GM11168 (cell line): ENCODE results near the gene BTBD2.
"Not testable (repeated sequence)": the region's sequence is repeated elsewhere in the genome, so short reads cannot be mapped to it uniquely, and the experiment has no call there.

Source experiments
- in situ Hi-C: fragments of 300-500 bp; cut with MboI; formaldehyde crosslinking; loops from one replicate; pipeline ENCODE4 v1.12.0; 2022; ENCODE audit warnings: low sequenced_read_pairs; ENCODE audit not compliant: unreplicated experiment

BTBD2 gene

DNA sequence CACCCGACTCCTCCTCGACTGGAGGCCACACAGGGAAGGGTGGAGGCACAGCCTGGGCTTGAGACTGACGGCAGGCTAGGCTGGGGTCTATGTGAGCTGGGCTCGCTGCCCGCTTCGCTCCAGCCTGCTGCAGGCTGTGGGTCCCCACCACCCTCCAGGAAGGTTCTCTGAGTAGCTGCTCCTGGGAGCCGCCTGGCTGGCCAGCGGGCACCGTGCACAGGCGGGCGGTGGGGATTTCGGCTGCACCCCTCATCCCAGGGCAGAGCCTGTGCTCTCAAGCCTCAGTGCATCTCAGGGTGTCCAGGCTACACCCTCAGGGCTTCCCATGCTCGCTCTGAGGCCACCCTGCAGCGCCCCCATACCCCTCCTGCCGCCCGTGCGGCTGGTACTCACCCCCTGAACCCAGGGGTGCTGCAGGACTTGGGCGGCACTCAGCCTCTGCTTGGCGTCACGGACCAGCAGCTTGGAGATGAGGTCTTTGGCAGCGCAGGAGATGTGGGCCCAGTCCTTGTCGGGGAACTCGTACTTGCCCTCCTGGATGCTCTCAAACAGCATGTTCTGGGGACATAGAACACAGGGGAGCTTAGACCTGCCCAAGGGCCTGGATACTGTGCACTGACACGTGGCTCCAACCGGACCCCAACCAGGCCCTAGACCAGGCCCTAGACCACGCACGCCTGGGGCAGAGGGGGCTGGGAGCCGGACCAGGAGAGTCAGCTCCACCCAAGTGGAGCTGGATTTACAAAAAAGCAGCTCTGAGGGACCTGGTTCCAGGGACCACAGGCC is 25.3 kb upstream of the BTBD2 start:
- in situ Hi-C loops = no loop called here

DNA sequence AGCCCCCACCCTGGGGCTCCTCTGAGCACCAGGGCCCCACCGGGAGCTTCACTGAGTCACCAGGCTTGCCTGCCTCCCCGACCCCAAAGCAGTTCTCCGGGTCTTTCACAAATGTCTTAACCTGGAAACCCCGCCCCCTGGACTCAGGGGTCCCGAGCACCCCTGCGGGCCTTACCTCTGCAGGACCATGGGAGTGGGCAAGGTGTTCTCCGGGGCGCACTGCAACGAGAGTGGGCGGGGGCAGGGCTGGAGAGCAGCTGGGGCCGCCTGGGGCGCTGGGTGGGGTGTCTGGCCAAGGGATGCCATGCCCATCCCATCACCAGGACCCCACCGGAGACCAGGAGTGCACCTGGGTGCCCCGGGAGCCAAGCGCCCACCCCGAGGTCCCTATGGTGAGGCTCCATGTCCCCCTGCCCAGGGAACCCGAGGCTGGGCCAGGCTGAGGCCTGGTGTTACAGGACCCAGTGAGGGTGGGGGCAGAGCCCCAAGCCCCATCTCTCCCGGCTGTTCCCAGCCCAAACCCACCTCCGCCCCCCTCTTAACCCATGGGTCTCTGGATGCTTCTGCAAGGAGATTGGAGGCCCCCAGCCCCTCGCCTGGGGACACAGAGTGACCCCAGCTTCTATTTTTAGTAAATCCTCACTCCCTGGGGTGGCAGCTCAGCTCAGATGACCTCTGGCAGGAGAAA is 24.6 kb upstream of the BTBD2 start:
- in situ Hi-C loops = no loop called here

DNA sequence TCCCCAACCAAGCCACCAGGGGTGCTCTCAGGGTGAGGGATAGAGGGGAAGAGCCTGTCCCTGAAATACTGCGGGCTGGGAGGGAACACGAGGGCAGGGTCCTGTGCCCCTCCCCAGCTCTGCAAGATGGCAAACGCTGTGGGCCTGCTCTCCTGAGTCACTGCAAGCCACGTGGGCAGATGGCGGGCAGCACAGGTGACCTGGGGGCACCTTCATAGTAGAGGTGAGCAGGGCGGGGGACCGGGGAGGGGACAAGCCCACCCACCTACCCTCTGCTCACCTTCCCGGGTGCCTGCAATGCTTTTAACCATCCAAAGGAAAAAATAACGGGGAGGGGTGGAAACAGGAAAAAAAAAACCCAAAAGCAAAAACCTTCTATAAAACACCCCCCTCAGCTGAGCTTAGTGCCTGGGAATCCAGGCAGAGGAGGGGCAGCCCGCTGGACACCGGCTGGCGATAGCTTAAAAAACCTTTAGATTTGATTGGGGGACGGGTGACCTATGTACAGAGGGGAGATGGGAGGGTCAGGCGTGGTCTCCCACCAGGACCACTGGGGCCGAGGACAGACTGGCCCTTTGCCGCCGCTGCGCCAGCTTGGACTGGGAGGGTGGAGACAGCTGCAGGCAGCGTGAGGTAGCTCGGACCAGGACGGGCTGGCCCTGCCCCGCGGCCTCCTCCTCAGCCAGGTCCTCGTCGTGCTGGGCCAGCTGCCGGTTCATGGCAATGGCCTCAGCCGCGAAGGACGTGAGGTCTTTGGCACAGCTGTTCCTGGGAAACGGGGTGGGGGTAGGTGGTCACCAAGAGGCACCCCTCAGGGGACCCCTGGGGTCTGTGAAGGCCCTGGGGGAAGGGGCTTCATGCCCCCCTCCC is 23.8 kb upstream of the BTBD2 start:
- in situ Hi-C loops = no loop called here

- in situ Hi-C loops = no loop called here
These were observed 23.0 kb upstream of the BTBD2 start for GRCh38 chr19:2038284-2039088.

DNA sequence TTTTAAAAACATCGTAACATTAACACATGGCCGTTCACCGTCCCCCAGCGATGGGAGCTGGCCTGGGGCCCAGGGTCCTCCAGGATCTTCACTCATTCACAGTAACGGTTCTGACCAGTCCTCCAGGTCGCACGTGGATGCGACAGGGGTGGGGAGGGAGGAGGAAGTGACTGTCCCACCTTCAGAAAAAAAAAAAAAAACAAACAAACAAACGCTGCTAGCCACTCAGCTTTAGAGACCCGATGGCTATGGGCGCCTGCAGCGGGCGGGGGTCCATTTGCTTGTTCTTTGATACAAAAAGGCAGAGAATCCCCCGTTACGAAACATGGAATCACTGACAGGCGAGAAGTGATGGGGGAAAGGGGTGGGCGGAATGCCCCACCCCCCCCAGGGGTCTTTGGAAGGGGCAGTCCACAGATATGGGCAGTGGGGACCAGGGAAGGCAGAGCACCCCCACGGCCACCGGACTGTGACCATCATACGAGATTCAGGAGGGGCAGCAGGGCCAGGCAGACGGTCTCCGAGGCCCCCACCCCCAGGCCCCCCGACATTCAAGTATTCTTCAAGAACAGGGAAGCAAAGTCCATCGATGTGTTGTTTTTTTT is 22.2 kb upstream of the BTBD2 start:
- in situ Hi-C loops = no loop called here

GRCh38 chr19:2036424-2036823 is 20.9 kb upstream of the BTBD2 start:
- in situ Hi-C loops = no loop called here

DNA sequence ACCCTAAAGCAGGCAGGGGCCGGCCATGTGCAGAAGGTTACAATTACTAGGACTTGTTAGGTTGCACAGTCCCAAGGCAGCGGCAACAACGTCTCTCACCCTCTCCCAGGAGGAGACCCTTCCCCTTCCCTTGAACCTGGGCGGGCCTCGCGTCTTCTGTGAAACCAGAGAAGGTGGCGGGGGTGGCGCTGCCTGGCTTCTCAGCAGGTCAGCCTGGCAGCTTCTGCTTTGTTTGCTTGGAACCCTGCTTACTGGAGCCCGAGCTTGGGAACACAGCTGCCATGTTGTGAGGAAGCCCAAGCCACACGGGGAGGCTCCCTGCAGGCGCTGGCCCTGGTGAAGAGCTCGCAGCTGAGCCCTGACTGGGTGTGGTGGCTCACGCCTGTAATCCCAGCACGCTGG is 20.1 kb upstream of the BTBD2 start:
- in situ Hi-C loops = no loop called here

- in situ Hi-C loops = no loop called here
These were observed 19.4 kb upstream of the BTBD2 start for GRCh38 chr19:2034729-2035589.

DNA sequence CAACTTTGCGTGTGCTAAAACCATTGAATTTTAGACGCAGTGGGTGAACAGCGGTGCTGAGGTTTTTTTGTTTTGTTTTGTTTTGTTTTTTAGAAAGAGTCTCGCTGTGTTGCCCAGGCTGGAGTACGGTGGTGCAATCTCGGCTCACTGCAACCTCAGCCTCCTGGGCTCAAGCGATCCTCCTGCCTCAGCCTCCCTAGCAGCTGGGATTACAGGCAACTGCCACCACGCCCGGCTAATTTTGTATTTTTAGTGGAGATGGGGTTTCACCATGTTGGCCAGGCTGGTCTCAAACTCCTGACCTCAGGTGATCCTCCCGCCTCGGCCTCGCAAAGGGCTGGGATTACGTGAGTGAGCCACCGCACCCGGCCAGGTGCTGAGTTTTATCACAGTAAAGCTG is 18.7 kb upstream of the BTBD2 start:
- in situ Hi-C loops = not testable (repeated sequence)

- in situ Hi-C loops = no loop called here
These were observed 18.3 kb upstream of the BTBD2 start for GRCh38 chr19:2033825-2034159.

- in situ Hi-C loops = no loop called here
These were observed 17.8 kb upstream of the BTBD2 start for GRCh38 chr19:2033115-2033824.

DNA sequence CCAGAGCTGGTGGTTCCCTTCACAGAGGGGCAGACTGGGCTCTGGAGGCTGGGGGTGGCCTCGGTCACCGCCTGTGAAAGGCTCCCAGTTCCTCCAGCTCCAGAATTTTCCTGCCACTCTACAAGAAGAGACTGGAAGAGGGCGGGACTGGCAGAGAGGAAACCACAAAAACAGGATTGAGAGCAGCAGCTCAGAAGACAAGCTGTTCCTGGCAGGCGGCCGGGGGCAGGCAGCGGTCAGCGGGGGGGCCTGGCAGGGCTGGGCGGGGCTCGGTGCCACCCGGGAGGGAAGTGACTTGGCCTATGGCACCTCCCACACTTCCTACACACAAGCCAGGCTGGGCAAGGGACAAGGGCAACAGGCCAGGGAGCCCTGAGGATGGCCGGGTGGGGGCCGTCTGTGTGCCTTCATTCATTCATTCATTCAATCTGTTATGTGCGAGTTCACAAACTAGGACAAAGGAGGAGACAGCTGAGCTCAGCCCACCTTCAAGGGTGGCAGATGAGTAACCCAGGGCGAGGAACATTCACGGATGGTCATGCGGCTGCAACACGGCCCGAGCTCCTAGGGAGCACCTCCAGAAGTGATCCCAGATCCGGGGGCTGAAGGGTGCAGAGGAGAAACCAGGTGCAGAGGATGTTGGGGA is 16.9 kb upstream of the BTBD2 start:
- in situ Hi-C loops = no loop called here

- in situ Hi-C loops = loop anchor here (5.0 kb wide), 1 partner anchor 55 kb away; no protein-coding TSS in a partner anchor
These were observed 11.8 kb upstream of the BTBD2 start for GRCh38 chr19:2027361-2027760.

DNA sequence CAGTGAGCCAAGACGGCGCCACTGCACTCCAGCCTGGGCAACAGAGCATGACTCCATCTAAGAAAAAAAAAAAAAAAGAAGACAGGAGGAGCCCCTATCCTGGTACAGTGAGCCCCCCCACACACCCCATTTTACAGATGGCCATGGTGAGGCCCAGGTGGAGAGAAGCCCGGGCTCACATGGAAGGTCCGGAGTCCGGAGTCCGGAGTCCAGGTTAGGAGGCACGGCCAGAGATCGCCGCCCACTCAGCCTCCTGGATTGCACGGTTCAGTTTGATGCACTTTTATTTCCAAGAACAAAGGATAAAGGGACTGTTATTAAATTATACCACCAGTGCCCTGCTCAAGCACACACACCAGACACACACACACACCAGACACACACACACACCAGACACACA is 11.3 kb upstream of the BTBD2 start:
- in situ Hi-C loops = loop anchor here (5.0 kb wide), 1 partner anchor 56 kb away; no protein-coding TSS in a partner anchor

DNA sequence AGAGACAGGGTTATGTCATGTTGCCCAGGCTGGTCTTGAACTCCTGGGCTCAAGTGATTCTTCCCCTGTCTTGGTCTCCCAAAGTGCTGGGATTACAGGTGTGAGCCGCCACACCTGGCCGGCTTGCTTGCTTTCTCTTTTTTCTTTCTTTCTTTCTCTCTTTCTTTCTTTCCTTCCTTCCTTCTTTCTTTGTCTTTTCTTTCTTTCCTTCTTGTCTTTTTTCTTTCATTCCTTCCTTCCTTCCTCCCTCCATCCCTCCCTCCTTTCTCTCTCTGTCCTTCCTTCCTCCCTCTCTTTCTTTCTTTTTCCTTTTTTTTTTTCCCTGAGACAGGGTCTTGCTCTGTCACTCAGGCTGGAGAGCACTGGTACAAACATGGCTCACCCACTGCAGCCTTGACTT is 6.8 kb upstream of the BTBD2 start:
- in situ Hi-C loops = no loop called here

- in situ Hi-C loops = no loop called here
These were observed 6.1 kb upstream of the BTBD2 start for GRCh38 chr19:2021453-2022140.

DNA sequence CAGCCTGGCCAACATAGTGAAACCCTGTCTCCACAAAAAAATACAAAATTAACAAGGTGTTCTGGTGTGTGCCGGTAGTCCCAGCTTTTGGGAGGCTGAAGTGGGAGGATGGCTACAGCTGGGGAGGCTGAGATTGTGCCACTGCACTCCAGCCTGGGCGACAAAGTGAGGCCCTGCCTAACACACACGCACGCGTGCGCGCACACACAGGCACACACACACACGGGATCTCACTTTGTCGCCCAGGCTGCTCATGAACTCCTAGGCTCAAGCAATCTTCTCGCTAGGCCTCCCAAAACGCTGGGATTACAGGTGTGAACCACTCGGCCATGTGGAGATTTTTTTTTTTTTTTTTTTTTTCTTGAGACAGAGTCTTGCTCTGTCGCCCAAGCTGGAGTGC is 3.2 kb upstream of the BTBD2 start:
- in situ Hi-C loops = no loop called here
